Measurements from ENCODE around the gene TMED9. TPM values are rescaled to one million over a fixed set of nuclear protein-coding genes. Genes with fewer than 3 reads are reported as not detected.

TMED9 gene
- total RNA-seq, 1 donor from 2014 or later, result 271 TPM

GRCh38 chr5:177565046-177565445 is 27.0 kb upstream of the TMED9 start:
- H3K9me3 Mint-ChIP-seq (ENCODE audit: unreplicated experiment), result no peaks in the 10 kb centered on the region
- TF ChIP-seq CTCF (IDR thresholded peaks at IDR 0.05; ENCODE audit: unreplicated experiment), result no peak
- peaks cover 5% of the 10 kb centered on the region for H3K36me3 Mint-ChIP-seq (ENCODE audit: low read depth, unreplicated experiment)
- peaks cover 3% of the 10 kb centered on the region for H3K4me1 Mint-ChIP-seq (ENCODE audit: unreplicated experiment)
- no peak overlapping the region for H3K4me3 Mint-ChIP-seq (ENCODE audit: unreplicated experiment)
- H3K27me3 Mint-ChIP-seq (ENCODE audit: unreplicated experiment), result peaks cover 3% of the 10 kb centered on the region
- no peak overlapping the region for H3K27ac Mint-ChIP-seq (ENCODE audit: unreplicated experiment)
- no peak for DNase-seq (ENCODE audit: low spot score)

- H3K27me3 Mint-ChIP-seq (ENCODE audit: unreplicated experiment), result peaks cover 3% of the 10 kb centered on the region
- peaks cover 3% of the 10 kb centered on the region for H3K4me1 Mint-ChIP-seq (ENCODE audit: unreplicated experiment)
- H3K4me3 Mint-ChIP-seq (ENCODE audit: unreplicated experiment), result no peak overlapping the region
- H3K36me3 Mint-ChIP-seq (ENCODE audit: low read depth, unreplicated experiment), result no peaks in the 10 kb centered on the region
- TF ChIP-seq CTCF (IDR thresholded peaks at IDR 0.05; ENCODE audit: unreplicated experiment), result no peak
- no peaks in the 10 kb centered on the region for H3K9me3 Mint-ChIP-seq (ENCODE audit: unreplicated experiment)
- peak overlapping the region; percentile 38 for H3K27ac Mint-ChIP-seq (ENCODE audit: unreplicated experiment)
- no peak for DNase-seq (ENCODE audit: low spot score)
Measured at GRCh38 chr5:177568326-177568725, 23.7 kb upstream of the TMED9 start.

- H3K36me3 Mint-ChIP-seq (ENCODE audit: low read depth, unreplicated experiment), result no peaks in the 10 kb centered on the region
- H3K4me3 Mint-ChIP-seq (ENCODE audit: unreplicated experiment), result no peak overlapping the region
- no peak for TF ChIP-seq CTCF (IDR thresholded peaks at IDR 0.05; ENCODE audit: unreplicated experiment)
- H3K27ac Mint-ChIP-seq (ENCODE audit: unreplicated experiment), result no peak overlapping the region
- H3K27me3 Mint-ChIP-seq (ENCODE audit: unreplicated experiment), result peaks cover 5% of the 10 kb centered on the region
- peaks cover 3% of the 10 kb centered on the region for H3K4me1 Mint-ChIP-seq (ENCODE audit: unreplicated experiment)
- H3K9me3 Mint-ChIP-seq (ENCODE audit: unreplicated experiment), result no peaks in the 10 kb centered on the region
- no peak for DNase-seq (ENCODE audit: low spot score)
Measured at GRCh38 chr5:177569894-177570293, 22.1 kb upstream of the TMED9 start.

GRCh38 chr5:177575488-177575887 is 16.5 kb upstream of the TMED9 start:
- Mint-ChIP-seq H3K27me3 (ENCODE audit: unreplicated experiment) (peaks cover 3% of the 10 kb centered on the region), H3K9me3 (ENCODE audit: unreplicated experiment) (no peaks in the 10 kb centered on the region), H3K4me3 (ENCODE audit: unreplicated experiment) (no peak overlapping the region), H3K27ac (ENCODE audit: unreplicated experiment) (no peak overlapping the region), H3K4me1 (ENCODE audit: unreplicated experiment) (peaks cover 8% of the 10 kb centered on the region), H3K36me3 (ENCODE audit: low read depth, unreplicated experiment) (no peaks in the 10 kb centered on the region)
- no peak for DNase-seq (ENCODE audit: low spot score)
- TF ChIP-seq CTCF (IDR thresholded peaks at IDR 0.05; ENCODE audit: unreplicated experiment), result no peak

- Mint-ChIP-seq H3K4me1 (ENCODE audit: unreplicated experiment) (peaks cover 8% of the 10 kb centered on the region), H3K27ac (ENCODE audit: unreplicated experiment) (no peak overlapping the region), H3K36me3 (ENCODE audit: low read depth, unreplicated experiment) (no peaks in the 10 kb centered on the region), H3K27me3 (ENCODE audit: unreplicated experiment) (peaks cover 3% of the 10 kb centered on the region), H3K9me3 (ENCODE audit: unreplicated experiment) (no peaks in the 10 kb centered on the region), H3K4me3 (ENCODE audit: unreplicated experiment) (peak overlapping the region; percentile 18)
- DNase-seq (ENCODE audit: low spot score), result no peak
- TF ChIP-seq CTCF (IDR thresholded peaks at IDR 0.05; ENCODE audit: unreplicated experiment), result no peak
Measured at GRCh38 chr5:177576169-177576568, 15.8 kb upstream of the TMED9 start.
